GM13976 (cell line): ENCODE measurements around the gene SRSF3.

Experiments used
- DNase-seq: peaks from one replicate; pipeline ENCODE4 v3.0.0; 2012; ENCODE audit warnings: low spot score
- in situ Hi-C: fragments of 300-500 bp; cut with MboI; formaldehyde crosslinking; loops from one replicate; pipeline ENCODE4 v1.12.0; 2022; ENCODE audit warnings: low sequenced_read_pairs, mixed read lengths, inconsistent platforms; ENCODE audit not compliant: unreplicated experiment
- TF ChIP-seq, protein P1 (sequence below): IDR thresholded peaks from 2 replicates; pipeline ENCODE4 v1.5.1; 2012; ENCODE audit warnings: borderline replicate concordance, mild to moderate bottlenecking; ENCODE audit not compliant: insufficient read depth; ENCODE audit errors: extremely low read depth, missing control alignments, control extremely low read depth

Gene SRSF3

DNA sequence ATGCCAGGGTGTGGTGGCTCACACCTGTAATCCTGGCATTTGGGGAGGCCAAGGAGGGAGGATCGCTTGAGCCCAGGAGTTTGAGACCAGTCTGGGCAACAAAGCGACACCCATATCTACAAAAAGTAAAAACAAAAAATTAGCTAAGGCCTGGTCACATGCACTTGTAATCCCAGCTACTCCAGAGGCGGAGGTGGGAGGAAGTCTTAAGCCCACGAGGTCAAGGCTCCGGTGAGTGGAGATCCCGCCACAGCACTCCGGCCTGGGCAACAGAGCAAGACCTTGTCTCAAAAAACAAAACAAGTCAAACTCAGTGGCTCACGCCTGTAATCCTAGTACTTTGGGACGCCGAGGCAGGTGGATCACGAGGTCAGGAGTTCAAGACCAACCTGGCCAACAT is 35.6 kb downstream of the SRSF3 start:
- in situ Hi-C loops: loop anchor here (10.0 kb wide), 1 partner anchor 55 kb away; no protein-coding TSS in a partner anchor
- TF ChIP-seq, protein P1, sequence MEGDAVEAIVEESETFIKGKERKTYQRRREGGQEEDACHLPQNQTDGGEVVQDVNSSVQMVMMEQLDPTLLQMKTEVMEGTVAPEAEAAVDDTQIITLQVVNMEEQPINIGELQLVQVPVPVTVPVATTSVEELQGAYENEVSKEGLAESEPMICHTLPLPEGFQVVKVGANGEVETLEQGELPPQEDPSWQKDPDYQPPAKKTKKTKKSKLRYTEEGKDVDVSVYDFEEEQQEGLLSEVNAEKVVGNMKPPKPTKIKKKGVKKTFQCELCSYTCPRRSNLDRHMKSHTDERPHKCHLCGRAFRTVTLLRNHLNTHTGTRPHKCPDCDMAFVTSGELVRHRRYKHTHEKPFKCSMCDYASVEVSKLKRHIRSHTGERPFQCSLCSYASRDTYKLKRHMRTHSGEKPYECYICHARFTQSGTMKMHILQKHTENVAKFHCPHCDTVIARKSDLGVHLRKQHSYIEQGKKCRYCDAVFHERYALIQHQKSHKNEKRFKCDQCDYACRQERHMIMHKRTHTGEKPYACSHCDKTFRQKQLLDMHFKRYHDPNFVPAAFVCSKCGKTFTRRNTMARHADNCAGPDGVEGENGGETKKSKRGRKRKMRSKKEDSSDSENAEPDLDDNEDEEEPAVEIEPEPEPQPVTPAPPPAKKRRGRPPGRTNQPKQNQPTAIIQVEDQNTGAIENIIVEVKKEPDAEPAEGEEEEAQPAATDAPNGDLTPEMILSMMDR: no peak
- no peak for DNase-seq

DNA sequence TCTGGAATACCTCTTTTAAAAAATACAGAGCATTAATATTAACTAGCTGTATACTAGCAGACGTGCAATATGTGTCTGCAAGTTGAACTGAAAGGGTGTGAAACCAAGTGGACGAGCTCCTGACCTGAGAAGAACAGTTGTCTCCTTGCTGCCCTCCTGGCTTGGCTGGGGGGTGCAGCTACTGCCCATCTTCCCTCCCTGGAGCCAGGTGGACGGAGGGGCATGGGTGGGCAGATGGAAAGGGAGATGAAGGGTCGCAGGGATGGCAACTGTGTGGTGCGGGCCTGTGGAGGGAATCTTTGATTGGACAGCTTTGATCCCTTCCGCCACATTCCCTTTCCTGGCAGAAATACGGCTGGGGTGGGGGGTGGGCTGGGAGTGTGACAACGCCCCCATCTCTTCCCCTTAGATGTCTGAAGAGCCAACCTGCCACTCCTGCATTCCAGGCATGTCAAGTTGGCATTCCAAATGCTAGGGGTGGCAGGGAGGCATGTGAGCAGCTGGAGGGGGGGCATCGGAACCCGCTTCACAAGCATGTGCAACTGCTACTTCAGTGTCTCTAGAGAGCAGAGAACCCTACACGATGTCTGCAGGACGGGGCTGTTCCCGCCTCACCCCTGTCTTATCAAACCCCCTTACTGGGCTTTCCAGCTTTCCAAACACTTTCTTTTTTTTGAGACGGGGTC is 37.3 kb downstream of the SRSF3 start:
- no peak for DNase-seq
- in situ Hi-C loops: no loop called here
- TF ChIP-seq, protein P1: no peak

DNA sequence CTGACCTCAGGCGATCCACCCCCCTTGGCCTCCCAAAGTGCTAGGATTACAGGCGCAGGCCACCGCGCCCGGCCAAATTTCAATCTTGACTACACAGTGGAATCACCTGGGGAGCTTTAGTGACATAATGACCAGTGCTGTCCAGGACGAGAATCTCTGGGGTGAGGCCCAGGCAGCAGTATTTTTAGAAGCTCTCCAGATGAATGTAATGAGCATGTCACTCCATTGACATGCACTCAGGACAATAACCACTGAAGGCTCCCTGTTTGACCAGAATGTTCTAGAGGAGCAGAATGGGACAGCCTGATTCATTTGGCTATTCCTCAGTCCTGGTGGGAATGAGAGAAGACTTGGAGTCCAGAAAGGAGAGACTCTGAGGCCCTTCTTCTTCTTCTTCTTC is 39.2 kb downstream of the SRSF3 start:
- TF ChIP-seq, protein P1: no peak
- in situ Hi-C loops: no loop called here
- DNase-seq: no peak

DNA sequence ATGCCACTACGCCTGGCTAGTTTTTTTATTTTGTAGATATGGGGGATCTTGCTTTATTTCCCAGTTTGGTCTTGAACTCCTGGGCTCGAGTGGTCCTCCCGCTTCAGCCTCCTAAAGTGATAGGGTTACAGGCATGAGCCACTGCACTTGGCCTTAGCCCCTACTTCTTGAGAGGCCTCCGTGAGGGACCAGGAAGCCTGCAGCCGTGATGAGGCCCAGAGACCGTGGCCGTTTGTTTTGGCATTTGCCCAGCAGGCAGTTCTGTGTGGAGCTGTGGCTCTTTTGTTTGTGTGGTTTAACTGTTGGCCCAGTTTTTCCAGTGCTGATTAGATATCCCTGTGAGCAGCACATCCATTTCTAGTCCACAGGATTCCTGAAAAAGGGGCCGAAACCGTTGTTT is 39.8 kb downstream of the SRSF3 start:
- no peak for DNase-seq
- in situ Hi-C loops: no loop called here
- TF ChIP-seq, protein P1: no peak

DNA sequence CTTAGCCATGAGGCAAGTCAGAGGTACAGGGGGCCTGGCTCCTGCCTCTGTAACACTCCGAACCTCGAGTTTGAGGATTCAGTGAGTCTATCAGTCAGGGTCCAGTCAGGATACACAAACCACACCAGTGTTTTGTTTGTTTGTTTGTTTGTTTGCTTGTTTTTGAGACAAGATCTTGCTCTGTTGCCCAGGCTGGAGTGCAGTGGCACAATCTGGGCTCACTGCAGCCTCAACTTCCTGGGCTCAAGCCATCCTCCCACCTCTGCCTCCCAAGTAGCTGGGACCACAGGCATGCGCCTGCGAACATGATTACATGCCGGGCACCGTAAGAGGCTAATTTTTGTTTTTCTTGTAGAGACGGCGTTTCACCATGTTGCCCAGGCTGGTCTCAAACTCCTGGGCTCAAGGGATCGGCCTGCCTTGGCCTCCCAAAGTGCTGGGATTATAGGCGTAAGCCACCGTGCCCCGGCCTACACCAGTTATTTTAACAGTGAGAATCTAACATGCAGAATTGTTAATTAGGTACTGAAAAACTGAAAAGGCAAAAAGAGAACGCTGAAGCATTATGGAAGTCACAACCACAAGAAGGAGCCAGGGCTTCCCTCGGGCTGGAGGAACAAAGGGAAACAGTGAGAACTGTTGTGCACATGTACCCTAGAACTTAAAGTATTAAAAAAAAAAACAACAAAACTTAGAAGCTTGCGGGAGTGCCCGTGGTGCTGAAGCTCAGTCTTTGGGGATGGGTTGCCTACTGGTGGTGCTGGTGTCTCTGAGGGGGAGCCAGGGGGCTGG is 40.4 kb downstream of the SRSF3 start:
- in situ Hi-C loops: no loop called here
- no peak for DNase-seq
- TF ChIP-seq, protein P1: no peak

DNA sequence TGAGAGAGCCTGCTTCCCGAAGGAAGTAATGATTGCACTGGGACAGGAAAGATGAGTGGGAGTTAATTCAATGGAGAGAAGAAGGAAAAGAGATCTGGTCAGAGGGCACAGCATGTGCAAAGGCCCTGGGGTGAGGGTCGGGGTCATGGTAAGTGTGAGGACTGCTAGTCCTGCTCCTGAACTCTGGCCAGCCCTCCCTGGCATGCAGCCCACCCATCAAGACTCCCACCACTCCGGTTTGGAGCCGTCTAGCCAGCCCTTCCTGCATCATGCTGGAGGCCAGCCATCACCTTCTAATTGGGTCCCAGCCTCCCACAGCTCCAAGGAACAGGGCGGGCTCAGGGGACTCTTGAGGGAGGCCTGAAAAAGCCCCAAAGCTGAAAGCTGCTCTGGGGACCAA is 42.1 kb downstream of the SRSF3 start:
- TF ChIP-seq, protein P1: no peak
- in situ Hi-C loops: no loop called here
- no peak for DNase-seq
